HepG2 (cell line): ENCODE measurements around the gene STK32C. TPM values are rescaled to one million over a fixed set of nuclear protein-coding genes. Genes with fewer than 3 reads are reported as not detected.

Experiments used
- BRD4 ChIP-seq: sonication (generic); formaldehyde crosslinking; IDR thresholded peaks from 2 replicates; pipeline ENCODE4 v1.4.0; 2020; ENCODE audit warnings: missing genetic modification reagents
- CEBPB ChIP-seq: IDR thresholded peaks from 2 replicates; pipeline ENCODE4 v1.6.1; 2011; ENCODE audit warnings: low read depth, low read length, improper control_type of control experiment, borderline replicate concordance
- CREB3 ChIP-seq: sonication (generic); formaldehyde crosslinking; IDR thresholded peaks from 2 replicates; pipeline ENCODE4 v1.5.0; 2020; ENCODE audit warnings: missing genetic modification reagents
- EED ChIP-seq: sonication (generic); formaldehyde crosslinking; IDR thresholded peaks from 2 replicates; pipeline ENCODE4 v1.5.0; 2020; ENCODE audit warnings: mild to moderate bottlenecking, missing genetic modification reagents
- EP300 ChIP-seq, 3 experiments: sonication (generic) in 1 of 3; formaldehyde crosslinking in 1 of 3; IDR thresholded peaks; 2 replicates each; pipeline versions ENCODE4 v1.5.1 to v1.6.1; 2011 to 2020; ENCODE audit warnings: low read depth in 2 of 3, low read length in 2 of 3, borderline replicate concordance in 1 of 3, improper control_type of control experiment in 1 of 3, mild to moderate bottlenecking in 1 of 3, missing genetic modification reagents in 1 of 3, moderate library complexity in 1 of 3
- HMG20B ChIP-seq: conservative IDR thresholded peaks from 2 replicates; pipeline ENCODE4 v1.6.1; 2016; ENCODE audit warnings: missing genetic modification reagents, missing compliant biosample characterization
- KMT2A ChIP-seq: sonication (generic); formaldehyde crosslinking; IDR thresholded peaks from 2 replicates; pipeline ENCODE4 v1.4.0; 2020; ENCODE audit warnings: missing genetic modification reagents
- MATR3 ChIP-seq: sonication (generic); formaldehyde crosslinking; IDR thresholded peaks from 2 replicates; pipeline ENCODE4 v1.4.0; 2020; ENCODE audit warnings: missing genetic modification reagents
- MYC ChIP-seq: sonication (generic); formaldehyde crosslinking; IDR thresholded peaks from 2 replicates; pipeline ENCODE4 v1.9.0; 2021; ENCODE audit warnings: missing genetic modification reagents, borderline replicate concordance
- PRMT3 ChIP-seq: sonication (generic); formaldehyde crosslinking; IDR thresholded peaks from 2 replicates; pipeline ENCODE4 v1.8.1; 2022; ENCODE audit warnings: low read depth, mild to moderate bottlenecking, moderate library complexity, missing genetic modification reagents, borderline replicate concordance
- RBM22 ChIP-seq: fragments of 200-400 bp; formaldehyde crosslinking; optimal IDR thresholded peaks from 2 replicates; pipeline ENCODE3; 2017; ENCODE audit warnings: mild to moderate bottlenecking, low read length, moderate library complexity
- SNAPC2 ChIP-seq: sonication (generic); formaldehyde crosslinking; IDR thresholded peaks from 2 replicates; pipeline ENCODE4 v1.8.1; 2022; ENCODE audit warnings: mild to moderate bottlenecking, missing genetic modification reagents
- SRY ChIP-seq: sonication (generic); formaldehyde crosslinking; IDR thresholded peaks from 2 replicates; pipeline ENCODE4 v1.8.0; 2022; ENCODE audit warnings: mild to moderate bottlenecking, missing genetic modification reagents
- ZKSCAN5 ChIP-seq: sonication (generic); formaldehyde crosslinking; IDR thresholded peaks from 2 replicates; pipeline ENCODE4 v1.5.1; 2020; ENCODE audit warnings: mild to moderate bottlenecking, missing genetic modification reagents
- ZNF333 ChIP-seq: sonication (generic); formaldehyde crosslinking; IDR thresholded peaks from 2 replicates; pipeline ENCODE4 v1.4.0; 2020; ENCODE audit warnings: mild to moderate bottlenecking, missing genetic modification reagents, borderline replicate concordance
- ZNF839 ChIP-seq: sonication (generic); formaldehyde crosslinking; IDR thresholded peaks from 2 replicates; pipeline ENCODE4 v1.4.0; 2020; ENCODE audit warnings: missing genetic modification reagents, mild to moderate bottlenecking, borderline replicate concordance
- polyA plus RNA-seq, 8 experiments: library from polyadenylated mRNA; depleted of rRNA in 3 of 8; stranded (reverse) in 7 of 8; unstranded in 1 of 8; fragments of >200 nt; fragmentation: Illumina TruSeq in 4 of 8; extraction: Trizol in 4 of 8; gene quantifications; 2 replicates each; pipeline versions ENCODE4 v1.2.1 to v1.2.3, GENCODE V29; 2011 to 2016; ENCODE audit warnings: low read depth in 4 of 8, missing spikeins in 1 of 8, mixed read lengths in 1 of 8; ENCODE audit not compliant: insufficient read depth in 1 of 8
- total RNA-seq, 5 experiments: library from RNA; depleted of rRNA; stranded (reverse); fragments of >200 nt; fragmentation: Illumina TruSeq; extraction: Trizol; gene quantifications; 2 replicates each; pipeline ENCODE4 v1.2.3, GENCODE V29; 2016; ENCODE audit warnings: low read depth in 1 of 5
- TF ChIP-seq, protein P1 (sequence below): sonication (generic); formaldehyde crosslinking; IDR thresholded peaks from 2 replicates; pipeline ENCODE4 v1.5.0; 2020; ENCODE audit warnings: missing genetic modification reagents
- TF ChIP-seq, protein P2 (sequence below): sonication (generic); formaldehyde crosslinking; IDR thresholded peaks from 2 replicates; pipeline ENCODE4 v1.4.0; 2020; ENCODE audit warnings: missing genetic modification reagents
- TF ChIP-seq, protein P3 (sequence below): sonication (generic); formaldehyde crosslinking; IDR thresholded peaks from 2 replicates; pipeline ENCODE4 v1.5.0; 2020; ENCODE audit warnings: mild to moderate bottlenecking, missing genetic modification reagents, borderline replicate concordance

STK32C gene
- total and polyA plus RNA-seq, 2 of the 13 experiments (the other 11 are each of a cell fraction or from before 2014, with no cell fraction given), result 10.9 to 19.4 TPM

GRCh38 chr10:132306864-132307751 is 642 bp downstream of the STK32C start (continued):
- TF ChIP-seq, protein P1, sequence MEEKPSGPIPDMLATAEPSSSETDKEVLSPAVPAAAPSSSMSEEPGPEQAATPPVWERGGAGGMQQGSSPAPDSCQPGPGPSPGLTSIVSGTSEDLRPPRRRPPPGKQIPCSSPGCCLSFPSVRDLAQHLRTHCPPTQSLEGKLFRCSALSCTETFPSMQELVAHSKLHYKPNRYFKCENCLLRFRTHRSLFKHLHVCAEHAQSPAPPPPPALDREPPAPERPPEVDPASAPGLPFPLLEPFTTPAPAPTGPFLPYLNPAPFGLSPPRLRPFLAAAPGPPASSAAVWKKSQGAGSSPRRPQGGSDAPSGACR (CRISPR knock-in tag), result no peak
- TF ChIP-seq CREB3 (CRISPR knock-in tag) (no peak), ZNF333 (CRISPR knock-in tag) (peak; percentile 38; the same call in 1 of the 2 replicates), CEBPB (peak; percentile 17; the same call in 1 of the 2 replicates), SNAPC2 (CRISPR knock-in tag) (no peak), HMG20B (CRISPR knock-in tag) (no peak), EP300 (IDR thresholded peaks at IDR 0.05; ENCODE audit: low read depth in 2 of 2, low read length in 2 of 2) (no peak), EP300 (CRISPR knock-in tag; IDR thresholded peaks at IDR 0.05; ENCODE audit: borderline replicate concordance) (no peak), EED (CRISPR knock-in tag) (no peak), KMT2A (CRISPR knock-in tag) (0 out of 2 replicates have a peak, but pooled peaks have one; percentile 23), ZNF839 (CRISPR knock-in tag) (no peak), PRMT3 (CRISPR knock-in tag) (no peak), BRD4 (CRISPR knock-in tag) (no peak), MATR3 (no peak), SRY (CRISPR knock-in tag) (no peak), RBM22 (no peak), MYC (CRISPR knock-in tag) (peak; percentile 83), ZKSCAN5 (CRISPR knock-in tag) (no peak)
- TF ChIP-seq, protein P2, sequence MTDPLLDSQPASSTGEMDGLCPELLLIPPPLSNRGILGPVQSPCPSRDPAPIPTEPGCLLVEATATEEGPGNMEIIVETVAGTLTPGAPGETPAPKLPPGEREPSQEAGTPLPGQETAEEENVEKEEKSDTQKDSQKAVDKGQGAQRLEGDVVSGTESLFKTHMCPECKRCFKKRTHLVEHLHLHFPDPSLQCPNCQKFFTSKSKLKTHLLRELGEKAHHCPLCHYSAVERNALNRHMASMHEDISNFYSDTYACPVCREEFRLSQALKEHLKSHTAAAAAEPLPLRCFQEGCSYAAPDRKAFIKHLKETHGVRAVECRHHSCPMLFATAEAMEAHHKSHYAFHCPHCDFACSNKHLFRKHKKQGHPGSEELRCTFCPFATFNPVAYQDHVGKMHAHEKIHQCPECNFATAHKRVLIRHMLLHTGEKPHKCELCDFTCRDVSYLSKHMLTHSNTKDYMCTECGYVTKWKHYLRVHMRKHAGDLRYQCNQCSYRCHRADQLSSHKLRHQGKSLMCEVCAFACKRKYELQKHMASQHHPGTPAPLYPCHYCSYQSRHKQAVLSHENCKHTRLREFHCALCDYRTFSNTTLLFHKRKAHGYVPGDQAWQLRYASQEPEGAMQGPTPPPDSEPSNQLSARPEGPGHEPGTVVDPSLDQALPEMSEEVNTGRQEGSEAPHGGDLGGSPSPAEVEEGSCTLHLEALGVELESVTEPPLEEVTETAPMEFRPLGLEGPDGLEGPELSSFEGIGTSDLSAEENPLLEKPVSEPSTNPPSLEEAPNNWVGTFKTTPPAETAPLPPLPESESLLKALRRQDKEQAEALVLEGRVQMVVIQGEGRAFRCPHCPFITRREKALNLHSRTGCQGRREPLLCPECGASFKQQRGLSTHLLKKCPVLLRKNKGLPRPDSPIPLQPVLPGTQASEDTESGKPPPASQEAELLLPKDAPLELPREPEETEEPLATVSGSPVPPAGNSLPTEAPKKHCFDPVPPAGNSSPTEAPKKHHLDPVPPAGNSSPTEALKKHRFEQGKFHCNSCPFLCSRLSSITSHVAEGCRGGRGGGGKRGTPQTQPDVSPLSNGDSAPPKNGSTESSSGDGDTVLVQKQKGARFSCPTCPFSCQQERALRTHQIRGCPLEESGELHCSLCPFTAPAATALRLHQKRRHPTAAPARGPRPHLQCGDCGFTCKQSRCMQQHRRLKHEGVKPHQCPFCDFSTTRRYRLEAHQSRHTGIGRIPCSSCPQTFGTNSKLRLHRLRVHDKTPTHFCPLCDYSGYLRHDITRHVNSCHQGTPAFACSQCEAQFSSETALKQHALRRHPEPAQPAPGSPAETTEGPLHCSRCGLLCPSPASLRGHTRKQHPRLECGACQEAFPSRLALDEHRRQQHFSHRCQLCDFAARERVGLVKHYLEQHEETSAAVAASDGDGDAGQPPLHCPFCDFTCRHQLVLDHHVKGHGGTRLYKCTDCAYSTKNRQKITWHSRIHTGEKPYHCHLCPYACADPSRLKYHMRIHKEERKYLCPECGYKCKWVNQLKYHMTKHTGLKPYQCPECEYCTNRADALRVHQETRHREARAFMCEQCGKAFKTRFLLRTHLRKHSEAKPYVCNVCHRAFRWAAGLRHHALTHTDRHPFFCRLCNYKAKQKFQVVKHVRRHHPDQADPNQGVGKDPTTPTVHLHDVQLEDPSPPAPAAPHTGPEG, result peak; percentile 89
- TF ChIP-seq, protein P3, sequence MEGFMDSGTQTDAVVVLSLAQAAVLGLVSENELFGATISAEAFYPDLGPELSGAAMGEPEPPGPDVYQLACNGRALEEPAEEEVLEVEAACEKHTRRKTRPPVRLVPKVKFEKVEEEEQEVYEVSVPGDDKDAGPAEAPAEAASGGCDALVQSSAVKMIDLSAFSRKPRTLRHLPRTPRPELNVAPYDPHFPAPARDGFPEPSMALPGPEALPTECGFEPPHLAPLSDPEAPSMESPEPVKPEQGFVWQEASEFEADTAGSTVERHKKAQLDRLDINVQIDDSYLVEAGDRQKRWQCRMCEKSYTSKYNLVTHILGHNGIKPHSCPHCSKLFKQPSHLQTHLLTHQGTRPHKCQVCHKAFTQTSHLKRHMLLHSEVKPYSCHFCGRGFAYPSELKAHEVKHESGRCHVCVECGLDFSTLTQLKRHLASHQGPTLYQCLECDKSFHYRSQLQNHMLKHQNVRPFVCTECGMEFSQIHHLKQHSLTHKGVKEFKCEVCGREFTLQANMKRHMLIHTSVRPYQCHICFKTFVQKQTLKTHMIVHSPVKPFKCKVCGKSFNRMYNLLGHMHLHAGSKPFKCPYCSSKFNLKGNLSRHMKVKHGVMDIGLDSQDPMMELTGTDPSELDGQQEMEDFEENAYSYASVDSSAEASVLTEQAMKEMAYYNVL (CRISPR knock-in tag), result no peak
